HEK293 (cell line): Measurements from ENCODE around the gene CD300LB.

Experiments
- BCL11B ChIP-seq: fragments of 450-650 bp; formaldehyde crosslinking; IDR thresholded peaks from 2 replicates; pipeline ENCODE4 v1.5.1; 2016; ENCODE audit warnings: low read depth, missing biosample characterization, missing genetic modification characterization
- GLI4 ChIP-seq: fragments of 450-650 bp; formaldehyde crosslinking; IDR thresholded peaks from 2 replicates; pipeline ENCODE4 v1.5.1; 2016; ENCODE audit warnings: missing biosample characterization, missing genetic modification characterization
- HOXA7 ChIP-seq: sonication (generic); formaldehyde crosslinking; IDR thresholded peaks from 2 replicates; pipeline ENCODE4 v1.8.1; 2022; ENCODE audit warnings: missing genetic modification reagents, borderline replicate concordance
- SP7 ChIP-seq: fragments of 450-650 bp; formaldehyde crosslinking; IDR thresholded peaks from 2 replicates; pipeline ENCODE4 v1.5.1; 2016; ENCODE audit warnings: missing biosample characterization, missing genetic modification characterization
- ZIC2 ChIP-seq: fragments of 450-650 bp; formaldehyde crosslinking; IDR thresholded peaks from 2 replicates; pipeline ENCODE4 v1.5.1; 2016; ENCODE audit warnings: missing biosample characterization, missing genetic modification characterization
- ZNF221 ChIP-seq: fragments of 450-650 bp; formaldehyde crosslinking; IDR thresholded peaks from 2 replicates; pipeline ENCODE4 v1.5.1; 2017; ENCODE audit warnings: missing biosample characterization, missing genetic modification characterization, borderline replicate concordance
- ZNF302 ChIP-seq: fragments of 450-650 bp; formaldehyde crosslinking; IDR thresholded peaks from 2 replicates; pipeline ENCODE4 v1.5.1; 2016; ENCODE audit warnings: missing biosample characterization, missing genetic modification characterization, low read depth
- ZNF354C ChIP-seq: fragments of 450-650 bp; formaldehyde crosslinking; IDR thresholded peaks from 2 replicates; pipeline ENCODE4 v1.5.1; 2016; ENCODE audit warnings: missing biosample characterization, missing genetic modification characterization, low read depth, borderline replicate concordance
- ZNF623 ChIP-seq: fragments of 450-650 bp; formaldehyde crosslinking; IDR thresholded peaks from 2 replicates; pipeline ENCODE4 v1.5.1; 2016; ENCODE audit warnings: missing biosample characterization, missing genetic modification characterization
- TF ChIP-seq, protein P1 (sequence below): fragments of 450-650 bp; formaldehyde crosslinking; IDR thresholded peaks from 2 replicates; pipeline ENCODE4 v1.5.1; 2016; ENCODE audit warnings: missing biosample characterization, missing genetic modification characterization

DNA sequence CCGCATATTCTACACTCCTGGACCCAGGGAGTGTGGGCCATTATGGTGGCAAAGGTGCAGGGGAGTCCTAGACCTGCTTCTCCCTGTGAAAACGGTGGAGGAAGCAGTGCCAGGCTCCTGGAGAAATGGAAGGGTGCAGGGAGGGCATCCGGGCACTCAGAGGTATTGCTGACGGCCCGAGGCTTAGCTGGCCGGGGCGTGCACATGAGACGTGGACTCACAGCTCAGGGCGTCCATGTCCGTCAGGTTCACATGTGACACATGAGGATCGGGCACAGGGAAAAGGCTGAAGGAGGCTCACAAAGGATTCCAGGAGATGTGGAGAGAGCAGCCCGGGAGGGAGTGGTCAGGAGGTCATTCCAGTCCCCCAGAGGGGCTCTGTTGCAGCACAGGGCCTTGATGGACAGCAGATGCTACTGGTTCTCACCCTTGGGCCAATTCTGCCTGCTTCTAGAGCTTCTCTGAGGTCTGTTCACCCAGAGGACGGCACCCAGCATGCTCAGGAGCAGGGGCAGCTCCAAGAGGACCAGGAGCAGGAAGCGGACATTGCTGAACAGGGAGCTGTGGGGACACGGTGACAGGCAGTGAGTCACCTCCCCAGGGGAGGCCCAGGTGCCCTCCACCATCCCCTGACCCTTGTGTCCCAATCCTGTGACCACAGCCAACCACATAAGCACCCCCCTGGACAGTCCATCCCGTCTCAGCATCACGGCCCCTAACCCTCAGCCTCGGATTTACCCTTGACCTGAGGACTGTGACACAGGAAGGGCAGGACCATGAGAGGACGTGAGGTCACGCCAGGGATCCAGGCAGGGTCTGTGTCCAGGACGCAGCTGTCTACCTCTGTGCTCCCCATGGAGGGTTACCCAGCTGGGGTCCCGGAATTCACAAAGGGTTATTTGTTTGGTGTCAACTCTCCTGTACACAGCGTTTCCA is 10.2 kb upstream of the CD300LB start:
- TF ChIP-seq, protein P1, sequence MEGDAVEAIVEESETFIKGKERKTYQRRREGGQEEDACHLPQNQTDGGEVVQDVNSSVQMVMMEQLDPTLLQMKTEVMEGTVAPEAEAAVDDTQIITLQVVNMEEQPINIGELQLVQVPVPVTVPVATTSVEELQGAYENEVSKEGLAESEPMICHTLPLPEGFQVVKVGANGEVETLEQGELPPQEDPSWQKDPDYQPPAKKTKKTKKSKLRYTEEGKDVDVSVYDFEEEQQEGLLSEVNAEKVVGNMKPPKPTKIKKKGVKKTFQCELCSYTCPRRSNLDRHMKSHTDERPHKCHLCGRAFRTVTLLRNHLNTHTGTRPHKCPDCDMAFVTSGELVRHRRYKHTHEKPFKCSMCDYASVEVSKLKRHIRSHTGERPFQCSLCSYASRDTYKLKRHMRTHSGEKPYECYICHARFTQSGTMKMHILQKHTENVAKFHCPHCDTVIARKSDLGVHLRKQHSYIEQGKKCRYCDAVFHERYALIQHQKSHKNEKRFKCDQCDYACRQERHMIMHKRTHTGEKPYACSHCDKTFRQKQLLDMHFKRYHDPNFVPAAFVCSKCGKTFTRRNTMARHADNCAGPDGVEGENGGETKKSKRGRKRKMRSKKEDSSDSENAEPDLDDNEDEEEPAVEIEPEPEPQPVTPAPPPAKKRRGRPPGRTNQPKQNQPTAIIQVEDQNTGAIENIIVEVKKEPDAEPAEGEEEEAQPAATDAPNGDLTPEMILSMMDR (tag by site-specific recombination): no peak
- TF ChIP-seq SP7 (tag by site-specific recombination) (no peak), HOXA7 (CRISPR knock-in tag) (no peak), GLI4 (tag by site-specific recombination) (no peak), ZNF623 (tag by site-specific recombination) (no peak), BCL11B (no peak), ZNF221 (tag by site-specific recombination) (no peak), ZNF354C (tag by site-specific recombination) (no peak), ZNF302 (tag by site-specific recombination) (no peak), ZIC2 (no peak)
